HG03342 (cell line): ENCODE data around the gene ACKR2.
A peak's percentile ranks its signal among the peaks of the same experiment; 100 is the strongest.
"Not testable (repeated sequence)": the region's sequence is repeated elsewhere in the genome, so short reads cannot be mapped to it uniquely, and the experiment has no call there.

Experiments
- ATAC-seq: cut with Tn5 transposase; IDR thresholded peaks from one replicate; pipeline ENCODE4 v1.9.1; 2021; ENCODE audit warnings: mild to moderate bottlenecking, moderate library complexity; ENCODE audit not compliant: unreplicated experiment

Gene ACKR2

GRCh38 chr3:42801048-42801620 is 8.1 kb upstream of the ACKR2 start:
- no peak for ATAC-seq

GRCh38 chr3:42801784-42802183 is 7.5 kb upstream of the ACKR2 start:
- ATAC-seq, result no peak

GRCh38 chr3:42802876-42803413 is 6.3 kb upstream of the ACKR2 start:
- no peak for ATAC-seq

- ATAC-seq, result peak; percentile 27
Observed at GRCh38 chr3:42803414-42804105, 5.7 kb upstream of the ACKR2 start.

- ATAC-seq, result peak; percentile 99
Observed at GRCh38 chr3:42804106-42804830, 5.0 kb upstream of the ACKR2 start, which contains the start of gene HIGD1A. Gene HIGD1A (minus strand): TSS chr3:42804490. CDS start chr3:42794253, 10,237 bp downstream.

- no peak for ATAC-seq
Observed at GRCh38 chr3:42804831-42805132, 4.5 kb upstream of the ACKR2 start.

GRCh38 chr3:42805141-42805821 is 4.0 kb upstream of the ACKR2 start:
- no peak for ATAC-seq

- ATAC-seq, result no peak
Observed at GRCh38 chr3:42807929-42808328, 1.3 kb upstream of the ACKR2 start.

- ATAC-seq, result not testable (repeated sequence)
Observed at GRCh38 chr3:42810706-42811105, 1.5 kb downstream of the ACKR2 start.

- not testable (repeated sequence) for ATAC-seq
Observed at GRCh38 chr3:42811118-42811883, 2.1 kb downstream of the ACKR2 start.

- ATAC-seq, result no peak
Observed at GRCh38 chr3:42814246-42814645, 5.0 kb downstream of the ACKR2 start.

GRCh38 chr3:42814914-42815507 is 5.8 kb downstream of the ACKR2 start:
- ATAC-seq, result no peak

GRCh38 chr3:42815826-42816225 is 6.6 kb downstream of the ACKR2 start:
- no peak for ATAC-seq

GRCh38 chr3:42819351-42819965 is 10.2 kb downstream of the ACKR2 start:
- ATAC-seq, result no peak

- no peak for ATAC-seq
Observed at GRCh38 chr3:42820746-42821051, 11.5 kb downstream of the ACKR2 start.

- ATAC-seq, result no peak
Observed at GRCh38 chr3:42822828-42823227, 13.6 kb downstream of the ACKR2 start.

GRCh38 chr3:42823351-42823750 is 14.1 kb downstream of the ACKR2 start:
- ATAC-seq, result no peak

- ATAC-seq, result no peak
Observed at GRCh38 chr3:42826141-42826540, 16.9 kb downstream of the ACKR2 start.

GRCh38 chr3:42827023-42827422 is 17.8 kb downstream of the ACKR2 start:
- no peak for ATAC-seq

- no peak for ATAC-seq
Observed at GRCh38 chr3:42827654-42828053, 18.4 kb downstream of the ACKR2 start.
